ENCODE measurements around the gene TCIRG1.

Gene TCIRG1

GRCh38 chr11:68040101-68040956 is 1.5 kb downstream of the TCIRG1 start:
- DNase-seq: no peak

- DNase-seq: no peak
These were observed 2.2 kb downstream of the TCIRG1 start for GRCh38 chr11:68040957-68041591.

DNA sequence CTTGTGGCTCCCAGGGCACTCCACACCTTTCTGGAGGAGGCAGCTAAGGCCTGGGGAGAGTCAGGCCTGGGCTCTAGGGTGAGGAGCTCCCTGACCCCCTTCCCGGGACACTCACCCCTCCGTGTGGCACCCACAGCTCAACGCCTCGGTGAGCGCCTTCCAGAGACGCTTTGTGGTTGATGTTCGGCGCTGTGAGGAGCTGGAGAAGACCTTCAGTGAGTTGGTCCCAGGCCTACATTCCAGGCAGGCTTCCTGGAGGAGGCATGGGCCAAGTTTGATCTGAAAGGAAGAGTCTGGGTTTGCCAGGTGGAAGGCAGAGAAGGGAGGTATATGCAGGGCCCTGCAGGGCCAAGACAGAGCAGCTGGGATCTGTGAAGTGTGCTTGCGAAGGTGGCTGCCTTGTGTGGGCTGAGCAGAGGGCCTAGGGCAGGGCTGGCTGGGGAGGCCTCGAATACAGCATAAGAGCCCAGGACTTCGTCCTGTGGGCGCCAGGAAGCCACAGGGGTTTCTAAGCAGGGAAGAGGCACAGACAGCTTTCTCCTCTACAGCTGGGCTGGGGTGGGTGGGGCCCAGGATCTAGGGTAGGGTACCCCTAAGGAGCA is 2.9 kb downstream of the TCIRG1 start:
- no peak for DNase-seq

DNA sequence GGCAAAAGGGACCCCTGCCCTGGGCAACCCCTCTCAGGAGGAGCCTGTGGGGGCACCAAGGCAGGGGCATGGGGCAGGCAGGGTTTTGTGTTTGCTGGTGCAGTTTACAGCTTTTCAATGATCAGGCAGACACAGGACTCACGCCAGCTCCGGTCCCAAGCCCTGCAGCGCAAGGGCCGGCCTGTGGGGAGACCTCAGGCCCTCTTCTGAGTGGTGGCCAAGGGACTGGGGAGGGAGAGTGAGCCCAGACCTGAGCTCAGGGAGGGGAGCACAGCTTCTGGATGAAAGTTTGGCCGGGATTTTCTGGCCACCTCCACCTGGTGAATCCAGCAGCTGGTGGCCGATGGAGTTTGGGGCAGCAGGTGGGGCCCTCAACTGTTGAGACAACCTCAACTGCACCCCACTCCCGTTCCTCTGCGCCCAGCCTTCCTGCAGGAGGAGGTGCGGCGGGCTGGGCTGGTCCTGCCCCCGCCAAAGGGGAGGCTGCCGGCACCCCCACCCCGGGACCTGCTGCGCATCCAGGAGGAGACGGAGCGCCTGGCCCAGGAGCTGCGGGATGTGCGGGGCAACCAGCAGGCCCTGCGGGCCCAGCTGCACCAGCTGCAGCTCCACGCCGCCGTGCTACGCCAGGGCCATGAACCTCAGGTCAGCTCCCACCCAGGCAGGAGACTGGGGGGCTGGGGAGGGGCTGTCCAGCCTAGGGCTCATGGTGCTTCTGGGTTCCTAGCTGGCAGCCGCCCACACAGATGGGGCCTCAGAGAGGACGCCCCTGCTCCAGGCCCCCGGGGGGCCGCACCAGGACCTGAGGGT is 3.6 kb downstream of the TCIRG1 start:
- no peak for DNase-seq

GRCh38 chr11:68043029-68043348 is 4.2 kb downstream of the TCIRG1 start:
- no peak for DNase-seq

DNA sequence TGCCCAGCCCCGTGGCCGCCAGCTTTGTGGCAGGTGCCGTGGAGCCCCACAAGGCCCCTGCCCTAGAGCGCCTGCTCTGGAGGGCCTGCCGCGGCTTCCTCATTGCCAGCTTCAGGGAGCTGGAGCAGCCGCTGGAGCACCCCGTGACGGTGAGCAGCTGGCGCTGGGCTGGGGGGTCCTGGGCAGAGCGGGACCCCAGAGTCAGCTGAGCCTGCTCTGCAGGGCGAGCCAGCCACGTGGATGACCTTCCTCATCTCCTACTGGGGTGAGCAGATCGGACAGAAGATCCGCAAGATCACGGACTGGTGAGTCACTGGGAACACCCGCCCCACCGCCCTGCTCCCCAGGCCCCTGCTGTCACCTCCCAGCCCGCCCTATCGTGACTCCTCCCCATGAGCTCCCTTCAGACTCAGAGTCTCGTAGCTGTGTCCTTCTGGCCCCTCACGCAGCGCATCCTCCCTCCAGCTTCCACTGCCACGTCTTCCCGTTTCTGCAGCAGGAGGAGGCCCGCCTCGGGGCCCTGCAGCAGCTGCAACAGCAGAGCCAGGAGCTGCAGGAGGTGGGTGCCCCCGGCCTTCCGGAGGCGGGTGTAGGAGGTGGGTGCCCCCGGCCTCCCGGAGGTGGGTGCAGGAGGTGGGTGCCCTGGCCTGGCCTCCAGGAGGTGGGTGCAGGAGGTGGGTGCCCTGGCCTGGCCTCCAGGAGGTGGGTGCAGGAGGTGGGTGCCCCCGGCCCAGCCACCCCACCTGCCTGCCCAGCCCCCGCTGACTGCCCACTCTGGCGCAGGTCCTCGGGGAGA is 4.7 kb downstream of the TCIRG1 start:
- DNase-seq: peak; percentile 79

DNA sequence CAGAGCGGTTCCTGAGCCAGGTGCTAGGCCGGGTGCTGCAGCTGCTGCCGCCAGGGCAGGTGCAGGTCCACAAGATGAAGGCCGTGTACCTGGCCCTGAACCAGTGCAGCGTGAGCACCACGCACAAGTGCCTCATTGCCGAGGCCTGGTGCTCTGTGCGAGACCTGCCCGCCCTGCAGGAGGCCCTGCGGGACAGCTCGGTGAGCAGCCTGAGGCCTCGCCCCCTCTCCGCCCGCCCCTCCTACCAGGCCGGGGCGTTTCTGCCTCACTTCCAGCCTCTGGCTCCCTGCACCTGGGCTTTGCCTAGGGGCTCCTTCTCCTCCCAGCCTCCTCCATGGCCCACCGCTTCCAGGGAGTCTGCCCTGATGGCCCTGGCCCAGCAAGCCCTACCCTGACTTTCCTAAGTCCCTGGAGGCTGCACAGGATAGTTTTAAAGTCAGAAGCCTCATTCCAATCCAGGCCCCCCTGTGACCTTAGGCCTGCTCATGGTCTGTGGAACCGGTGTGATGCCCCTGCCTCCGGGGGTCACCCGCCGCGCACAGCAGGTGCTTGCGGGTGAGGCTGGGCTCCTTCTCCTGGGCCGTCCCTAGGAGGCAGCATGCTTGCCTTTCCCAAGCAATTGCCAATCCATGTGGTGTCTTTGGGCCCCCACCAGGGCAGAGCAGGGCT is 5.5 kb downstream of the TCIRG1 start:
- peak; percentile 50 for DNase-seq

DNA sequence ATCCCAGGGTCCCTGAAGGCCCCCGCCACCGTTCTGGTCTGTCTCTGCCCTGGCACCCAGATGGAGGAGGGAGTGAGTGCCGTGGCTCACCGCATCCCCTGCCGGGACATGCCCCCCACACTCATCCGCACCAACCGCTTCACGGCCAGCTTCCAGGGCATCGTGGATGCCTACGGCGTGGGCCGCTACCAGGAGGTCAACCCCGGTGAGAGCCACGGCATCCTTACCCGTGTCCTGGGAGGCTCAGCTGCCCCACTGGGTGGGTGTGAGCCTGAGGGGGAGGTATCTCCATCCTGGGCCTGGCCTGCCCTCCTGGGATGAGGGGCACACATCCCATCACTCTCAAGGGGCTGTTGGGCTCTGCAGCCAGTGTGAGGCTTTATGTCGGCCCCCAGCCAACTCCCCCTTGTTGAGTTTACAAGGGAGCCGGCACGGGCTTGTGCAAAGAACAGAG is 6.1 kb downstream of the TCIRG1 start:
- no peak for DNase-seq

GRCh38 chr11:68047437-68048290 is 8.8 kb downstream of the TCIRG1 start:
- no peak for DNase-seq

DNA sequence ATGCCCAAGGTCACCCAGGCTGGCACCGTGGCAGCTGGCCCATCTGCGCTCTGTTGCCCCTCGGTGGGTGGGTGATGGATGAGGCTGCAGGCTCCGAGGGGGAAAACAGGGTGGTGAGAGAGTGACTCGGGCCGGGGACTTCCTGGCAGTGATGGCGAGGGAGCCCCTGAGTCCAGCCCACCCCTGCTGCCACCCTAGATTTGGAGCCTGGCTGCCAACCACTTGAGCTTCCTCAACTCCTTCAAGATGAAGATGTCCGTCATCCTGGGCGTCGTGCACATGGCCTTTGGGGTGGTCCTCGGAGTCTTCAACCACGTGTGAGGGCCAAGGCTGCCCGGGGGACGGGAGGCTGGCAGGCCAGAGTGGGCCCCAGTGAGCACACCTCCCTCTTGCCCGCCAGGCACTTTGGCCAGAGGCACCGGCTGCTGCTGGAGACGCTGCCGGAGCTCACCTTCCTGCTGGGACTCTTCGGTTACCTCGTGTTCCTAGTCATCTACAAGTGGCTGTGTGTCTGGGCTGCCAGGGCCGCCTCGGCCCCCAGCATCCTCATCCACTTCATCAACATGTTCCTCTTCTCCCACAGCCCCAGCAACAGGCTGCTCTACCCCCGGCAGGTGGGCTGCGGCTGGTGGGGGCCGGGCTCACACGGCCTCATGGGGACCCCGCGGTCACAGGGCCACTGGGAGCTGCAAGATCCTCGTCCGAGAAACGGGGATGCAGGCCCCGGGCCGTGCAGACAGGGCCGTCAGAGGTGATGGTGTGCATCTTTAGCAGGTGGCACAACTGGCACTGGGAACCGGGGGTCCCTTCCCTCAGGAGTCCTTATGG is 10.1 kb downstream of the TCIRG1 start:
- DNase-seq: no peak

GRCh38 chr11:68049509-68050370 is 10.9 kb downstream of the TCIRG1 start:
- DNase-seq: no peak

- no peak for DNase-seq
These were observed 11.6 kb downstream of the TCIRG1 start for GRCh38 chr11:68050371-68050841.

GRCh38 chr11:68051191-68052136 is 12.6 kb downstream of the TCIRG1 start:
- no peak for DNase-seq

DNA sequence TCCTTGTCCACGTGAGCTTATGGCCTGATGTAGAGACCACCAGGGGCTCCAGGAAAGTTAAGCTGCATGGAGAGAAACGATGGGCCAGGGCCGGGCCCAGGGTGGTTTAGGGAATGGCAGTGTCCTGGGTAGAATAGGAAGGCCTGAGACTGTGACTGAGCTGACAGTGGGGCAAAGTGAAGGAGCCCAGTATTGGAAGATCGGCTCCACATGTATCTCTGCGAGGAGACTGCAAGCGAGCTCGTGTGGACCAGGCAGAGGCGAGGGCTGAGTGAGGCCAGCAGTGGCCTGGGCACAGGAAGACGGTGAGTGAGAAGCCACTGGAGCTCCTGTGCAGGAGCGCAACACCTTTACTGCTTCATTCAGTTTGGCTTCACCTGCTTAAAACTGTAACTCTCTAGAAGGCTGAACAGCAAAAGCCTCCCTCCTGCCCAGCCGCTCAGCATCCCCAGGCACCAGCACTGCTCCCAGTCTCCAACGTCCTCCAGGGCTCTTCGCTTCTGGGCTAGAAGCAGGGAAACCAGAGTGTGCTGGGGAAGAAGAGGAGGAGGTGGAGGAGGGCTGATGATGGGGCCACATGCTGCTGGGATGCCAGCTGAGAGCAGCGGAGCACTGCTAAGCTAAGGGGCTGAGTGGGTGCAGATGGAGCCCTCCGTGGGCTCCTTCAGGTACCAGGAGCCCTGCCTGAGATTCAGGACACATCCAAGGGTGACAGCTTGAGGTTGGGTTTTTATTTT is 13.5 kb downstream of the TCIRG1 start:
- no peak for DNase-seq

GRCh38 chr11:68053117-68053516 is 14.3 kb downstream of the TCIRG1 start:
- no peak for DNase-seq

DNA sequence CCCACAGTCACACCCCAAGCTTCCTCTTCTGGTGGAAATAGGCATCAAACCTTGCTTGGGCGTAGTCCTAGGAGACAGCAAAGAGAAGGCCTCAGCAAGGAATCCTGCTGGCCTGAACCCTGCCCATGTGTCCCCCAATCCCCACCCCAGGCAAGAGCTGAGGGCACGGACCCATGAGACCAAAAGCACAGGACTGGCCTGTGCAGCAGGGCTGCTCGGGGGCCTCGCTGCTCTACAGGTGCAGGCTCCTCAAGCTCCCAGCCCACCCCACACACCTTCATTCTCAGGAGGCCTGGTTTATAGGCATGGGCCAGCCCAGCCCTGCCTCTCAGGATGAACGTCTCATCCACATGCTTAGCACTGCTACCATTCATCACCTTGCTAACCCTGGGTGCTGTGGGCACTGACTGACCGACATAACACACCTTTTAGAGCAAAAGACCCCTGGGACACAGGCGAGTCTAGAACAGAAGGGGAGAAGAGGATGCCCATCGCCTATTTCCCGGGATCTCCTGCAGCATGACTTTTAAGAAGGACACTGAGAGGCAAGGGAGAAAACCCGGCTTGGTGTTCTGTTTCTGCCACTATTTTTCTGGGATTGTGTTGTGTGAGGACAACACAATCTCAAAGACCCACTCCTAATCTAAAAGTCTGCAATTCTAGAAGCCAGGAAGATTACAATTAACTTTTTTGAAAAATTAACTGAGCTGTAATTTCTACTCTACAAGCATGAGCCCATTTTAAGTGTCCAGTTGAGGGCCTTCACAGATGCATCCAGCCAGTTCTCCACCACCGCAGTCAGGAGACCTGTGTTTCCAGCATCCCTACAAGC is 15.4 kb downstream of the TCIRG1 start:
- DNase-seq: no peak
